ENCODE measurements around the gene COX4I1. TPM values are rescaled to one million over a fixed set of nuclear protein-coding genes. Genes with fewer than 3 reads are reported as not detected.

Gene COX4I1
- total and polyA plus RNA-seq, 2 of the 8 experiments (the other 6 are each of a cell fraction or from before 2014, with no cell fraction given) = 507 to 707 TPM

DNA sequence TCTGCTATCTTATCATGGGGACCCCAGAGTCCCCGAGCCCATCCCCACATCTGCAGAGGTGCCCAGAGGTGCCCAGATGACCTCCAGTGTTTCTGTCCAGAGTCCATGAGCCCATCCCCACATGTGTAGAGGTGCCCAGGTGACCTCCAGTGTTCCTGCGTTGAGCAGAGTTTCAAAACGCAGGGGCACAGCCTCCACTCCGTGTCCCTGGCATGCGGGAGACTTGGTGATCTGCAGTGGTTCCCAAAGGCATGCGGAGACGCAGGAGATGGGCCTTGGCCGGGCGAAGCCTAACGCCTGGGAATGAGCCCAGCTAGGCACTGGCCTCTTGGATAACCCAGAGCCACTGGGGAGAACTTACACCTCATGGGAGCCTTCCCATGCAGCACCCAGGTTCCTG is 41.3 kb downstream of the COX4I1 start (continued):
- TF ChIP-seq, protein P1, sequence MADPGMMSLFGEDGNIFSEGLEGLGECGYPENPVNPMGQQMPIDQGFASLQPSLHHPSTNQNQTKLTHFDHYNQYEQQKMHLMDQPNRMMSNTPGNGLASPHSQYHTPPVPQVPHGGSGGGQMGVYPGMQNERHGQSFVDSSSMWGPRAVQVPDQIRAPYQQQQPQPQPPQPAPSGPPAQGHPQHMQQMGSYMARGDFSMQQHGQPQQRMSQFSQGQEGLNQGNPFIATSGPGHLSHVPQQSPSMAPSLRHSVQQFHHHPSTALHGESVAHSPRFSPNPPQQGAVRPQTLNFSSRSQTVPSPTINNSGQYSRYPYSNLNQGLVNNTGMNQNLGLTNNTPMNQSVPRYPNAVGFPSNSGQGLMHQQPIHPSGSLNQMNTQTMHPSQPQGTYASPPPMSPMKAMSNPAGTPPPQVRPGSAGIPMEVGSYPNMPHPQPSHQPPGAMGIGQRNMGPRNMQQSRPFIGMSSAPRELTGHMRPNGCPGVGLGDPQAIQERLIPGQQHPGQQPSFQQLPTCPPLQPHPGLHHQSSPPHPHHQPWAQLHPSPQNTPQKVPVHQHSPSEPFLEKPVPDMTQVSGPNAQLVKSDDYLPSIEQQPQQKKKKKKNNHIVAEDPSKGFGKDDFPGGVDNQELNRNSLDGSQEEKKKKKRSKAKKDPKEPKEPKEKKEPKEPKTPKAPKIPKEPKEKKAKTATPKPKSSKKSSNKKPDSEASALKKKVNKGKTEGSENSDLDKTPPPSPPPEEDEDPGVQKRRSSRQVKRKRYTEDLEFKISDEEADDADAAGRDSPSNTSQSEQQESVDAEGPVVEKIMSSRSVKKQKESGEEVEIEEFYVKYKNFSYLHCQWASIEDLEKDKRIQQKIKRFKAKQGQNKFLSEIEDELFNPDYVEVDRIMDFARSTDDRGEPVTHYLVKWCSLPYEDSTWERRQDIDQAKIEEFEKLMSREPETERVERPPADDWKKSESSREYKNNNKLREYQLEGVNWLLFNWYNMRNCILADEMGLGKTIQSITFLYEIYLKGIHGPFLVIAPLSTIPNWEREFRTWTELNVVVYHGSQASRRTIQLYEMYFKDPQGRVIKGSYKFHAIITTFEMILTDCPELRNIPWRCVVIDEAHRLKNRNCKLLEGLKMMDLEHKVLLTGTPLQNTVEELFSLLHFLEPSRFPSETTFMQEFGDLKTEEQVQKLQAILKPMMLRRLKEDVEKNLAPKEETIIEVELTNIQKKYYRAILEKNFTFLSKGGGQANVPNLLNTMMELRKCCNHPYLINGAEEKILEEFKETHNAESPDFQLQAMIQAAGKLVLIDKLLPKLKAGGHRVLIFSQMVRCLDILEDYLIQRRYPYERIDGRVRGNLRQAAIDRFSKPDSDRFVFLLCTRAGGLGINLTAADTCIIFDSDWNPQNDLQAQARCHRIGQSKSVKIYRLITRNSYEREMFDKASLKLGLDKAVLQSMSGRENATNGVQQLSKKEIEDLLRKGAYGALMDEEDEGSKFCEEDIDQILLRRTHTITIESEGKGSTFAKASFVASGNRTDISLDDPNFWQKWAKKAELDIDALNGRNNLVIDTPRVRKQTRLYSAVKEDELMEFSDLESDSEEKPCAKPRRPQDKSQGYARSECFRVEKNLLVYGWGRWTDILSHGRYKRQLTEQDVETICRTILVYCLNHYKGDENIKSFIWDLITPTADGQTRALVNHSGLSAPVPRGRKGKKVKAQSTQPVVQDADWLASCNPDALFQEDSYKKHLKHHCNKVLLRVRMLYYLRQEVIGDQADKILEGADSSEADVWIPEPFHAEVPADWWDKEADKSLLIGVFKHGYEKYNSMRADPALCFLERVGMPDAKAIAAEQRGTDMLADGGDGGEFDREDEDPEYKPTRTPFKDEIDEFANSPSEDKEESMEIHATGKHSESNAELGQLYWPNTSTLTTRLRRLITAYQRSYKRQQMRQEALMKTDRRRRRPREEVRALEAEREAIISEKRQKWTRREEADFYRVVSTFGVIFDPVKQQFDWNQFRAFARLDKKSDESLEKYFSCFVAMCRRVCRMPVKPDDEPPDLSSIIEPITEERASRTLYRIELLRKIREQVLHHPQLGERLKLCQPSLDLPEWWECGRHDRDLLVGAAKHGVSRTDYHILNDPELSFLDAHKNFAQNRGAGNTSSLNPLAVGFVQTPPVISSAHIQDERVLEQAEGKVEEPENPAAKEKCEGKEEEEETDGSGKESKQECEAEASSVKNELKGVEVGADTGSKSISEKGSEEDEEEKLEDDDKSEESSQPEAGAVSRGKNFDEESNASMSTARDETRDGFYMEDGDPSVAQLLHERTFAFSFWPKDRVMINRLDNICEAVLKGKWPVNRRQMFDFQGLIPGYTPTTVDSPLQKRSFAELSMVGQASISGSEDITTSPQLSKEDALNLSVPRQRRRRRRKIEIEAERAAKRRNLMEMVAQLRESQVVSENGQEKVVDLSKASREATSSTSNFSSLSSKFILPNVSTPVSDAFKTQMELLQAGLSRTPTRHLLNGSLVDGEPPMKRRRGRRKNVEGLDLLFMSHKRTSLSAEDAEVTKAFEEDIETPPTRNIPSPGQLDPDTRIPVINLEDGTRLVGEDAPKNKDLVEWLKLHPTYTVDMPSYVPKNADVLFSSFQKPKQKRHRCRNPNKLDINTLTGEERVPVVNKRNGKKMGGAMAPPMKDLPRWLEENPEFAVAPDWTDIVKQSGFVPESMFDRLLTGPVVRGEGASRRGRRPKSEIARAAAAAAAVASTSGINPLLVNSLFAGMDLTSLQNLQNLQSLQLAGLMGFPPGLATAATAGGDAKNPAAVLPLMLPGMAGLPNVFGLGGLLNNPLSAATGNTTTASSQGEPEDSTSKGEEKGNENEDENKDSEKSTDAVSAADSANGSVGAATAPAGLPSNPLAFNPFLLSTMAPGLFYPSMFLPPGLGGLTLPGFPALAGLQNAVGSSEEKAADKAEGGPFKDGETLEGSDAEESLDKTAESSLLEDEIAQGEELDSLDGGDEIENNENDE (IDR thresholded peaks at IDR 0.05; ENCODE audit: insufficient replicate concordance, low read length) = no peak
- TF ChIP-seq SP2 (IDR thresholded peaks at IDR 0.05; ENCODE audit: low read length) = no peak
